Fibroblast of peridontal ligament (primary cell): ENCODE results near the gene TPTE2.
"Not testable (repeated sequence)": the region's sequence is repeated elsewhere in the genome, so short reads cannot be mapped to it uniquely, and the experiment has no call there.

Experiments used
- DNase-seq: peaks from one replicate; pipeline ENCODE4 v3.0.0-alpha.2; 2010; ENCODE audit errors: extremely low read depth

The TPTE2 gene

DNA sequence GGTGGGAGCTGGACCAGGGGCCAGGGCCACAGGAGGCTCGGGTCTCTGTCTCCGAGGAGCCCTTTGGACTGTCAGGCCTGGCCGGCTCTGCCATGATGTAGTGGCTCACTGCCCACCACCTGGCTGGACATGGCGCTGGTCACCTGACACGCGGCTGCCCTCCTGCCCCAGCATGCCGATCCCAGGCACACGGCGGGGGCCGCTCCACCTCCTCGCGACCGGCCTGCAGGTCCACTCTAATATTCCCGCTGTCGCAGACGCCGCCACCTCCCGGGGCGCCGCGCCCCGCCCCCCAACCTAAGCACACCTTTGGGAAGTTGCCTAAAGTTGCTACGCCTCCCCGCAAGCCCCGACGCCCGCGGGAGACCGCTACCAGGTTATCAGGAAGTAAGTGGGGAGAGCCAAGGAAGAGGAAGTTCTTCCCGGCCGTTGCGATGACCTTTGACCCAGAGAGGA, at the start of gene TPTE2:
Gene TPTE2 (minus strand): TSS at position 406 of the 456 bp plus-strand sequence. CDS start 58,298 bp downstream, outside the sequence.
- DNase-seq: not testable (repeated sequence)

DNA sequence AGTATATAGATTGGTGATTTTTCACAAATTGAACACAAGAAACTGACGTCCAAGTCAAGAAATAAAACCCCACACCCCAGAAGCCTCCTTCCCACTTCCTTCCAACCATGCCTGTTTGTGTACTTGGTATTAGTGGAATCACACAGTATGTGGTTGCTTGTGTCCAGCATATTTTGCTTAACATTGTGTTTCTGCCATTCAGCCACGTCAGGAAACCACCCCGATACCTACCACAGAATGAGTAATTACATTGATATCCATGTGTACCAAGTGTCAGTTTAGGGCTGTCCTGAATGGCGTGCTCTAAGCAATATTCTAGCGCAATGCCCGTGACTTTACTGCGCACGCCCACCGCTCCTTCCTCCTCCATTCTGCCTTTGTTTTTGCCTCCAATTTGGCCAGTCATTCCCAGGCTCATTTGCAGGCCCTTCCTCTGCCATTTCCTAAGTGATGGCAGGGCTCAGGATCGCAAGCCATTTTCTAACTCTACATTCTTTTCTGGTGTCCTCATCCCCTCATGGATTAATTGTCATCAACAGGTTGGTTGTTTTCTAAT, 46.3 kb upstream of the TPTE2 start:
- DNase-seq: no peak

DNA sequence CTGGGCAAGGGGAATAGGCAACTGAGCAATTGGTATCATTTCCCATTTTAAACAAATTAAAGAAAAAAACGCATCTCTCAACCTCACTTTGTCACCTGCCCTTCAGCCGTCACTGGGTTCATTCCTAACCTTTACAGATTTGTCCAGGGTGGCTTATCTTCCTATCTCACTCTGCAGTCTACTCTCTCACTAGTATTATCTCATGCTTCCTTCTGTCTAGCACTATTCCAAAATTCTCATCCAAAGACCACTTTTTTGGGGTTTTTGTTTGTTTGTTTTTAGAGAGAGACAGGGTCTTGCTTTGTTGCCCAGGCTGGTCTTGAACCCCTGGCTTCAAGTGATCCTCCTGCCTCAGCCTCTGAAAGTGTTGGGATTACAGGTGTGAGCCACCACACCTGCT, 45.4 kb upstream of the TPTE2 start:
- DNase-seq: no peak

DNA sequence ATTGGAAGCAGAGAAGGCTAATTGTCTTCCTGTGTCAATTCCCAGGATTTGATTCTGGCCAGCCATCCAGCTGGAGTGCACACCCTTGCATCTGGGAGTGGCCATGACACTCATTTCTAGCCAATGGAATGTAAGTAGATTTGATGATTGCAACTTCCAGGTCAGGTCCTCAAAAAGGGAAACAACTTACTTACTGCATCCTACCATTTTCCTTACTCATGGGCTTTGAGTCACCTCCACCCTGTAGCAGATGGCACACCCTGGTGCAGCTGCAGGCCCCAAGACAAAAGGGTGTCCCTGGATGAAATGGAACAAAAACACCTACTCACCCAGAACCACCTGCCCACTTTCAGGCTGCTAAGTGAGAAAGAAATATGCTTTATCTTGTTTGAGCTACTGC, 44.8 kb upstream of the TPTE2 start:
- no peak for DNase-seq

DNA sequence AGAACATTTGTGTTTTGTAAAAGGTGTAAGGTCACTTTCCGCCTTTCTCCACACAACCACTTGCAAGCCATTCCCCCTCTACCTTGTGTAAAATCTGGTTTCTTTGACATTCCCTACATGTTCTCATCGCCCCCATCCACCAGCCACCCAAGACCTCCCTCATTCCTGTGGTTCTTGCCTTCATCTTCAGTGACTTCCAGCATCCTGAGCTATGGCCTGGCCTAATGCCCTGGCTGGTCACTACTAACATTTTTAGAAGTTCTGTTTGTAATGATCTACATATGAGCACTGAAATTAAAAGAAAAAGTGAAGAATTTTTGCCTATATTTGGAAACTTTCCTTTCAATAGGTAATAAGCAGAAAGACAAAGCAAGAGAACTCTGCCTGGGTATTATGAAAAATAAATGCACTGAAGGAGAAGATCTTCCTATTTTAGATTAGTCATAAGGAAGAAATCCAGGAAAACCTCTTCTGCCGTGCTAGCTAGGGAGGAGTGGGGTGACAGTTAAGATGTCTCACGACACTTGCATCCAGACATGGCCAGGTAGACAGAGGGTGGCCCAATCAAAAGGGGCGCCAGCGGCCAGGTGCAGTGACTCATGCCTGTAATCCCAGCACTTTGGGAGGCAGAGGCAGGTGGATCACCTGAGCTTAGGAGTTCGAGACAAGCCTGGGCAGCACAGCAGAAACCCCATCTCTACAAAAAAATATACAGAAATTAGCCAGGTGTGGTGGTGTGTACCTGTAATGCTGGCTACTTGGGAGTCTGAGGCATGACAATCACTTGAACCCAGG, 44.0 kb upstream of the TPTE2 start:
- peak; percentile 18 for DNase-seq

DNA sequence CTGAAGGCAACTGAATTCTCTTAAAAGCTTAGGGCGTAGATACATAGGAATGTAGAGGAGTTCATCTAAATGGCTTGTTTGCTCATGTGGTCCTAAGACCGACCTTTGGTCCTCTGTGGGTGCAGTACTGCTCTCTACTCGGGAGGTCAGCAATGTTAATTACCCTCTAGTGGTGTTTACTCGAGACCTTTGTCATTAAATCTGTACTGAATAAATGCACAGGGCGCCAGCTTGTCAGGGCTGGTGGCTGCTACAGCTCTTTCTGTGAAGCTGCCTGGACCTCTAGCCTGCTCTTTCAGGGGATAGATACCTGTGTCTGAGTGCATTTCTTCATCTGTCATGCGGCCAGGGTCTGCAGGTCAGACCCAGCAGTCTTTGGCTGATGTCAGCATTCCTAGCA, 43.0 kb upstream of the TPTE2 start:
- DNase-seq: no peak

DNA sequence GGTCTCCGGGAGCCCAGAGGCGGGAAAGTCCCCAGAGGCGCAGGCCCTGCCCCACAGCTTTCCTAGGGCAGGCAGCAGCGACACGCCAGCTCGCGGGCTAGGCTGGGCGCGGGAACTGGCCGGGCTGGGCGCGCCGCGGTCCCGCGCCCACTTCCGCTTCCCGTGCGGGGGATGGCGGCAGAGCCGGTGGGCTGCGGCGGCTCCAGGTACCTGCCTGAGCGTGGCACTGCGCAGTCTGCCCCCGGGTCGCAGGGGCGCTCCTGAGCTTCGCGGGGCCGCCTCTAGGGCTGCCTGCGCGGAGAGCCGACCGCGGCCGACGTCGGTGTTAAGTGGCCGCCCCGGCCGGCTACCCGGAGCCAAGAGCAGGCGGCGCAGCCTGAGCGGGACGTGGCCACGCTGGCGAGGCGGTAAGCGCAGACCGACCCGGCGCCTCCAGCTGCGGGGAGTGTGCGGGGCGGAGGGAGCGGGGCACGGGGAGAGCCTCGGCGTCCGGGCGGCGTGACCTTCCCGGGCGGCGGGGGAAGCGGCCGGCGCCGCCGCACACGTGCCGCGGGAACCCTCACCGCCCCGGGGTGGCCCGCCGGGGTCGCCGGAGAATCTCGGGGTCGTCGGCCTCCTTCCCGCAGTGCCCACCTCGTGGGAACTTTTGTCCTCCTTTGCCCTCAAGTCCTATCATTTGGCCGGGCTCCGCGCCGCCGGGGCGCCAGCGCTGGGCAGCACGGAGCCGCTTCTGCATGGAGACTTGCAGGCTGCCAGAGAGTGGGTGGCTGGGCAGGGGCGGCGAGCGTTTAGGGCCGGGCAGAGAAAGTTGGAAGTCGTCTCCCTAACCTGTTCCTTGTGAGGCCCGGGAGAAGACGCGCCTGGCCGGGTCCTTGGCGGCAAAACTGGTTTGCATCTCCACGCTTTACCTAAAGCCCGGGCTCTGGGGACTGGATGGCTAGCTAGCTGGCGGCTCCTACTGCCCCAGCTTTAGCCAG, 40.7 kb upstream of the TPTE2 start:
- peak; percentile 17 for DNase-seq

DNA sequence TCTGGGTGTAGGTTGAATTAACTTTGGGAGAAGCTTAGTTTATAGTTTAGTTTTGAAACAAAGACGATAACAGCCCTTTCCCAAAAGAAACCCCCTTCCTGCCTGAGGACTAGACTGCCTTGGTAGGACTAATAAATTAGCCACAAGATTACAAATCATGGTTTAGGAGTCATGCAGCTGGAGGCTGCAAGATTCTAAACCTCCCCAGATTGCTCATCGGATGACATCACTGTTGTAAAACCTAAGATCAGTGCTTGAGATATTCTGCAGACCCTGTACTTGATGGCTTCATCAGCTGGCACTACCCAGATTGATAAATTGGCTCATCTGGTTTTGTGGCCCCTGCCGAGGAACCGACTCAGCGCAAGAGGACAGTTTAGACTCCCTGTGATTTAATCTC, 36.2 kb upstream of the TPTE2 start:
- DNase-seq: peak; percentile 62

DNA sequence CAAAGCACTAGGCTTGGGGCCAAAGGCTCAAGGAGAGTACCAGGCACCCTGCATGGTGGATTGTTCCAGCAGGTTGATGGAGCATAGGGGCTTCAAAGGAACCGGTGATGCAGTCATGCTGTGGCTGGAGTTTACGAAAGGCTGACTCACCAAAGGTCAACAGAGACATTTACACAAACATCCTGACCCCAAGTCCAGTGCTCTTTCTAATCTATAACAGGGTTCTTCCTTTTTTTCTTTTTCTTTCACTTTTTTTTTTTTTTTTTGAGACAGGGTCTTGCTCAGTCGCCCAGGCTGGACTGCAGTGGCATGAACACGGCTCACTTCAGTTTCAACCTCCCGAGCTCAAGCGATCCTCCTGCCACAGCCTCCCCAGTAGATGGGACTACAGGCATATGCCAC, 35.6 kb upstream of the TPTE2 start:
- no peak for DNase-seq

DNA sequence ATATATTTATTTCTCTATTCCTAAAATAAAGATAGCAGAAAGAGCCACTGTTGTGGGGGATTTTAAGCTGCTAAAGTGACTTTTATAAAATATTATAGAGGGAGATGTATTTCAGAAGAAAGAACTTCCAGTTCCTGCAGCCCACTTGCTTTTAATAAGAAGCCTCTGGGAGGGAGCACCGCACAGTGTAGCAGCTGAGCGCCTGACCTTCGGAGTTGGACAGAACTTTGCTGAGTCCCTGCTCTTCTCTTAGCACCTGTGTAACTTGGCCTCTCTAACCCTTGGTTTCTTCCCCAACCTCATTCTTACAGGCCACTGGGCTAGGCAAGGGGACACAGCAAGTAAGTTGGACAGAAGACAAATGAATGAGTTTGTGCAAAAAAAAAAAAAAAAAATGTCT, 34.8 kb upstream of the TPTE2 start:
- DNase-seq: no peak

DNA sequence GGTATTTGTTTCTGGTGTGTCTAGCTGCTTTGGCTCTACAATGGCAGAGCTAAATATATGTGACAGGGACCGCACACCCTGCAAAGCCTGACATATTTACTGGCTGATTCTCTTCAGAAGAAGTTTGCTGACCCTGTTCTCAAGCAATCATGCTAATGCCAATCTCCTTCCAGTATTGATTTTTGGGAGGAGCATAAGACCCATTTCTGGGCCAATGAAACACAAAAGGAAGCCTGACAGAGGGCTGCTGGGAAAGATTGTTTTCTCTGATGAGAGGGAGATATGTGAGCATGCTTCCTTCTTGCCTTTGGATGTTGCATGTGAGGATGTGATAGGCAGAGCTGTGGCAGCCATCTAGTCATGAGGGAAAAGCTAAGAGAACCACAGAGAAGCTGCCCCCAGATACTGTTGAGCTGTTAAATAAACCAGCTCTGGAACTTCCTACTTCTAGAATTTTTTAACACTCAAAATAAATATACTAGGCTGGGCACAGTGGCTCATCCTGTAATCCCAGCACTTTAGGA, 31.4 kb upstream of the TPTE2 start:
- DNase-seq: no peak

DNA sequence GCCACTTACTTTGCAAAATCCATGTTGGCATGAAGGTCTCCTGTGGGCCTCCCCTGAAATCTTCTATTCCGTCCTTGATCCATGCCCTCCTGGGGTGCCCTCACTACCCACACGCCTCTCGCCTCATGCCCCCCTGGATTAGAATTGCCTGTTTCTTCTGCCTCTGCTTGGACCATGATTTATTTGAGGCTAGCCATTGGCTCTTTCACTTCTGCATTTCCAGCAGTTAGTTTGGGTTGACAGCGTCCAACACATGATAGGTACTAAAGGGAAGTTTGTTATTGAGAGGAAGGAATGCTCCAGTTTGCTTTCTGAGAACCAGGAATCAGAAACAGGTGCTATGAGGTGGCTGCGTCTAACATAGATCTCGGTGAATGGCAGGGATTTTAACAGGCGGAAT, 30.5 kb upstream of the TPTE2 start:
- no peak for DNase-seq

DNA sequence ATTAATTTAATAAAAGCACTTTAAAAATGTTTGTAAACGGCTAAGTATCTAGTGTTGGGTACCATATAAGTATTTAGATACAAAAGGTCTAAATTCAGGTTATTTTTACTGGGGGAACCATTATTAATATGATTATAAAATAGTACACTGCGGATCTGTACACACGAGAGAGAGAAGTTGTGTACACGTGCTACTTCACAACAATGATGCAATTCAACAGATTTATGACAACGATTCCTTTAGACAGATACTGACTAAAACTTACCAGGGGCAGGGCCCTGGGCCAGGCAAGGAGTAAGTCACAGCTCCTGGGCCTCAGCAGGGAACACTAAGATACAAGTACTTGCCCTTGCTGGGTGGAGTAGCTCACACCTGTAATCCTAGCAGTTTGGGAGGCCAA, 29.1 kb upstream of the TPTE2 start:
- no peak for DNase-seq

DNA sequence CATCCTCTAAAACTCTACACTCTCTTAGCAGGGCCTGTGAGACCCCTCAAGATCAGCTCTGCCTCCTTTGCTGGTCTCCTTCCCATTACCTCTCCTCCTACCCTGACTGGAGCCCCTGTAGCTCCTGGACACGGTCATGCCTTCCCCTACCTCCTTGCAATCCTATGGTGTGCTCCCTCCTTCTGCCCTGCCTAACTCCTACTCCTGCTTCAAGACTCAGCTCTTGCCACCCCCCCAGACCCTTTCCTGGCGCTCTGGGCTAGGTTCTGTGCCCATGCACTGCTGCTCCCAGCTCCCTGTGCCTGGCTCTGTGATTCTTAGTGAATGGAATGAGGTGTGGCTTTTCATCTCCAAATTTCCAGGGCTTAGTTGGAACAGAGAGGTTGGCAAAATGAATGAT, 28.0 kb upstream of the TPTE2 start:
- DNase-seq: no peak

DNA sequence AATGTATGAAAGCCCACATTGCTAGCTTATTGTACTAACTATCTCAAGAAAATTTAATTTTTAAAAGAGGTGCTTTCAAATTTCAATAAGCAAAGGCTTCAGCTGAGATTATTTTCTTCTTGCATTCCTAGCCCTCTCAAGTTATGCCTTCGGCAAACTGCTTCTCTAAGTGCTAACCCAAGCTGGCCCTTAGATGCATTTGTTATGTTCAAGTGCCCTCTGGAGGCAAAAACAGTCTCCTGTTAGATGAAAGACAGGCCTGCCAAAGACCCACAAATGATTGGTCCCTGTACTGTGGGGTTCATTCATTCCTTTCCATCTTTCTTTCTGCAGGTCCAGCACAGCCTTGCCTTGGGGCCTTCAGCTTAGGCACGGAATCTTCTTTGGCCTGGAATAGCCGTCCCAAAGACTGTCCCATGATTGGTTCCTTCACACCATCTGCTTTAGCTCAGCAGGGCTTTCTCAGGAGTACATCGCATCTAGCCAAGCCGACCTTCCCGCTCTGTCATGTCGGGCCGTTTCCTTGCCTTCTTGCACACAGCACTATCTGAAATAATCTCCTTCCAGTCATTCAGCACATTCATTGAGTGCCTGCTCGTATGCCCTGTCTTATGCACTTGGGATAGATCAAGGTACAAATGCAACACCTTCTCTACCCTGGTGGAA, 26.4 kb upstream of the TPTE2 start:
- peak; percentile 49 for DNase-seq

DNA sequence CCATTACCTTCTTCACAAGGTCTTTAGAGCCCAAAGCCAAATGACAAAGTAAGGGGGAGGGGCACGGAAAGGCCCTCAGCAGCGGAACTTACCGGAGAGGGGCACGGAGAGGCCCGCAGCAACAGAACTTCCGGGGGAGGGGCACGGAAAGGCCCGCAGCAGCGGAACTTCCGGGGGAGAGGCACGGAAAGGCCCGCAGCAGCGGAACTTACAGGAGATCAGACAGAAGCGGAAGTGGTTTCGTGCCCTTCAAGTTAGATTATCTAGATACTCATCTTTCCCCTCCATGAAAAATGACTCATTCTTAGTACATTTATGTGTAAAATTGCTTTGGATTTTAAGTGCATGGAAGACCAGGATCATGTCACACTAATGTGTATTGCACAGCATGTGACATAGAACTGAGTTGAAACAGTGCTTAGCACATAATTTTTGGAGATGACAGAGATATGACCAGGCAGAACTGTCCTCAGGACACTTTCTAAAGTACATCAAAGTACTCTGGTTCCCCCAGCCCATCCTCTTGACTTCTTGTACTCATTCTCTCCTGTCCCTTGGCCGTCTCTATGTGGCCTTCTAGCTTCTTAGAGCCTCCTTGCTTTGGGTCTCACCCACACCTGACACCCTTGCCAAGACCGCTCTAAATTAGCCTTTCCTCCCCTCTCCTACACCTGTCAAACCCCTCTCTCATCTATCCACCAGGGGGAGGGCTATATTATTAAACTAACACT, 25.7 kb upstream of the TPTE2 start:
- DNase-seq: no peak

DNA sequence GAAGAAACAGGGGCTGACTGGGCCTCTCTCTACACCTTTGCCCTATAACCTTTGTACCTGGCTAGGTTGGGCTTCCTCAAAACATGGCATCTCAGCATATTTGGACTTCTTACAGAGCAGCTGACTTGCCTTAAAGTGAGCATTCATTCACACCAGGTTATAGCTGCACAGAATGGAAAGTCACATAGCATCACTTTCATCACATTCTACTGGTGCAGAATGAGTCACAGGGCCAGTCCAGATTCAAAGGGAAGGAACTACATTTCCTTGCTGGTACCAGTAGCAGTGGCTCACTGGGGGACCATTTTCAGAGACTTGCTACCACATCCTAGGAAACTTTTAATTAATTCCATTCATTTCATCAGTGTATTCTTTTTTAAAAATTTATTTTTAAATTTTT, 20.3 kb upstream of the TPTE2 start:
- no peak for DNase-seq

DNA sequence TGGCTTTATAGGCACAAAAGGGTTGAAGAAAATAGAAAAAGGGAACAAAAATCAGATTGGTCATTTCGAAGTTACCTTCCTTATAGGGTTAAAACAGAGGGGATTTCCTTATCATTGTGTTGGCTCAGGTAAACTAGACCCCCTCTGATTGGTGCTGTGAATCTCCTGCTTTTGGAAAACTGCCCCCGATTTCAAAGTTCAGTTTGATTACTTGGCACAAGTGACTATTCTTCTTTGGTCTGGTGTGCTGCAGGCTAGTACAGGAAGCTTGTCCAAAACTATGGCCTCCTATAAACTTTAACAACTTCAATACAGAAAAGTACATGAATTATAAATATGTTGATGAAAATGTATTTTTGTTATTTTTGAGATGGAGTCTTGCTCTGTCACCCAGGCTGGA, 13.9 kb upstream of the TPTE2 start:
- DNase-seq: no peak

DNA sequence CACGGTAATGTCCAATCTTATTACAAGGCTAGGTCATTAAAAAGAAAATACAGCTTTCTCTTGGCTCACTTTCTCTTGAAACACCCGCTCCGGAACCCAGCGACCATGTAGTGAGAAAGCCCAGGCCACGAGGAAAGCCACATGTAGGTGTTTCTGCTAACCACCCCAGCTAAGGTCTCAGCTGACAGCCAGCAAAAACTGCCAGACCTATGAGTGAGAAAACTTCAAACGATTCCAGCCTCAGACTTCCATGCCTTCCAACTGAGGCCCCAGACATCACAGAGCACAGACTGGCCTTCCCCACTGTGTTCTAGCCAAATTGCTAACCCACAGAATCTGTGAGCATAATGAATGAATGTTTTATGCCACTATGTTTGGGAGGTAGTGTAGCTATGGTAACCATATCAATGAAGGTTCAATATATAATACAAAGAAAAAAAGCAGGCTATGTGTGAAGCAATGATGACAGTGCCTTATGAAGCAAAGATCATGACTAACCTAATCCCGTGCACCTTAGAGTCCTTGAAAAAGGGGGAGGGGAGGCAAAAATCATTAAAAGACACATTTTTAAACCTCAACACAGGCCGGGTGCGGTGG, 11.9 kb upstream of the TPTE2 start:
- DNase-seq: no peak

DNA sequence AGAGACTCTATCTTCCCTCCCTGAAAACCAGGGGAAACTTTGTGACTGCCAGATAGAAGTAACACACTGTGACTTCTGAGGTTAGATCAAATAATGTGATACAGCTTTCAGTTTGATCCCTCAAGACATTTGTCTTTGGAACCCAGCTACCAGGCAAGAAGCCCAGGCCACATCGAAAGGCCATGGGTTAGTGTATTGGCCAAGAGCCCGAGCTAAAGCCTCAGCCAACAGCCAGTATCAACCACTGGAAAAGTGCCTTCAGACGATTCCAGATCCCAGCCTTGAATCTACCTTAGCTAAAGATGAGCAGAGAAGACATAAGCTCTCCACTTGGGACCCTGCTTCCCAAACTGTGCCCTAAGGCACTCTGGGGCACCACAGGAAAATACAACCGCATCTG, 10.9 kb upstream of the TPTE2 start:
- DNase-seq: no peak
